BE2C (cell line): ENCODE data around the gene XIRP2.

Experiments used
- DNase-seq: peaks from one replicate; pipeline ENCODE4 v3.0.0-alpha.2; 2020
- H3K27me3 ChIP-seq: fragments of 250-450 bp; sonication (Bioruptor Pico); 2 replicates; pipeline ENCODE4 v1.5.1; 2020; ENCODE audit warnings: mild to moderate bottlenecking
- H3K36me3 ChIP-seq: fragments of 250-450 bp; sonication (Bioruptor Pico); 2 replicates; pipeline ENCODE4 v1.5.1; 2020; ENCODE audit warnings: mild to moderate bottlenecking
- H3K4me1 ChIP-seq: fragments of 250-450 bp; sonication (Bioruptor Pico); 2 replicates; pipeline ENCODE4 v1.5.1; 2020
- H3K4me3 ChIP-seq: 2 replicates; pipeline ENCODE4 v1.5.1; 2011; ENCODE audit warnings: low read depth, low read length
- H3K9me3 ChIP-seq: fragments of 250-450 bp; sonication (Bioruptor Pico); 2 replicates; pipeline ENCODE4 v1.5.1; 2020
- TF ChIP-seq, protein P1 (sequence below): IDR thresholded peaks from 2 replicates; pipeline ENCODE4 v1.5.1; 2012; ENCODE audit warnings: mild to moderate bottlenecking, low read depth, low read length

The XIRP2 gene

DNA sequence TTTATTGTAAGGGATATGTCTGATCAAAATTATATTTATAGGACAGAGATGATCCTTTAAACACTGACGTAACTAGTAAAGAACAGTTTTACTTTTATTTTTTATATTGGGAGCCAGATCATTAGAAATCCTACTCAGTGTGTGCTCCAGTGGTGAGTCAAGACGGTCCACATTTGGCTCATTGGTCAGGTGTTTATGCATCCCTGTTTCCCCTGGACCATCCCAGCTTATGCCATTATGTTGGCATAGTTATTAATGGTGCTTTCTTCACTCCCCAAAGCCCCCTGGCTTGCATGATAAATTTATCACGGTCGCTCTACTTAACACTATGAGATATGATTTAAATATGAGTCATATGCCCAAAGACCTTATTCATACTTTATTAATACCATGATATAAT, 293.4 kb downstream of the XIRP2 start:
- H3K27me3 ChIP-seq = no peaks in the 10 kb centered on the region
- no peak overlapping the region for H3K4me3 ChIP-seq
- H3K4me1 ChIP-seq = no peaks in the 10 kb centered on the region
- no peaks in the 10 kb centered on the region for H3K36me3 ChIP-seq
- DNase-seq = no peak
- no peaks in the 10 kb centered on the region for H3K9me3 ChIP-seq
- TF ChIP-seq, protein P1, sequence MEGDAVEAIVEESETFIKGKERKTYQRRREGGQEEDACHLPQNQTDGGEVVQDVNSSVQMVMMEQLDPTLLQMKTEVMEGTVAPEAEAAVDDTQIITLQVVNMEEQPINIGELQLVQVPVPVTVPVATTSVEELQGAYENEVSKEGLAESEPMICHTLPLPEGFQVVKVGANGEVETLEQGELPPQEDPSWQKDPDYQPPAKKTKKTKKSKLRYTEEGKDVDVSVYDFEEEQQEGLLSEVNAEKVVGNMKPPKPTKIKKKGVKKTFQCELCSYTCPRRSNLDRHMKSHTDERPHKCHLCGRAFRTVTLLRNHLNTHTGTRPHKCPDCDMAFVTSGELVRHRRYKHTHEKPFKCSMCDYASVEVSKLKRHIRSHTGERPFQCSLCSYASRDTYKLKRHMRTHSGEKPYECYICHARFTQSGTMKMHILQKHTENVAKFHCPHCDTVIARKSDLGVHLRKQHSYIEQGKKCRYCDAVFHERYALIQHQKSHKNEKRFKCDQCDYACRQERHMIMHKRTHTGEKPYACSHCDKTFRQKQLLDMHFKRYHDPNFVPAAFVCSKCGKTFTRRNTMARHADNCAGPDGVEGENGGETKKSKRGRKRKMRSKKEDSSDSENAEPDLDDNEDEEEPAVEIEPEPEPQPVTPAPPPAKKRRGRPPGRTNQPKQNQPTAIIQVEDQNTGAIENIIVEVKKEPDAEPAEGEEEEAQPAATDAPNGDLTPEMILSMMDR = no peak

DNA sequence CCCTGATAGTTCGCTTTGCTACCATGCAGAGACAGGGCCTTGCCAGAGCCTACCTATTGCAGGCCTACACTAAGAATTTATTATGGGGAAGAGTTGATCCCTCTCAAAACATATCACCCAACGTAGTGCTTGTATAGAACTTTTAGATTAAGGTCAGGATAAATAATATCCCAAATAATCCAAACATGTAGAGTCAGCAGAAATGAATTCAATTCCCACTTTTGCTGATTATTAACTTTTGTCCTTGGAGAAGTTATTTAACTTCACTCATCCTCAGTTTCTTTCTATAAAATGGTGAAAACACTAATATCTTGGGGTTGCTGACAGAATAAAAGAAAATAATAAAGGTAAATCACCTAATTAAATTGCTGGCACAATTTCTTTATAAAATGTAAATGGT, 294.1 kb downstream of the XIRP2 start:
- Histone ChIP-seq H3K27me3 (no peaks in the 10 kb centered on the region), H3K4me1 (no peaks in the 10 kb centered on the region), H3K9me3 (no peaks in the 10 kb centered on the region), H3K36me3 (no peaks in the 10 kb centered on the region), H3K4me3 (no peak overlapping the region)
- no peak for DNase-seq
- TF ChIP-seq, protein P1 = no peak

DNA sequence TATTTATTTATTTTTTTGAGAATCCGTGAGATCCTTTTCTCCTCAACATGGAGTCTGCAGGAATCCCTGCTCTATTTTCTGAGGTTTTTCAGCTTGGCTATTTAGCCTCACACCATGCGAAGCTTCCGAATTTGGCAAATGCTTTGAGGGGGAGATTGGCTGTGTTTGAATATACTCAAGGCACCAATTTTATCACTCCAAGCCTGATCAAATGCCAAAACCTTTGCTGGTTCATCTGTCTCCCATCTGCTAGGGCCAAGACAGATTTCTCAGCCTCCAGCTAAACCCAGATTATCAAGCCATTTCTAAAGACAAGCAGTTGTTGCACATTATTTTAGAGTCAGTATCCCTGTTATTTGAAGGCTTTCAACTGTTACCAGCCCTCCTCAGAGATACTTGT, 295.7 kb downstream of the XIRP2 start:
- TF ChIP-seq, protein P1 = no peak
- Histone ChIP-seq H3K27me3 (no peaks in the 10 kb centered on the region), H3K4me3 (no peak overlapping the region), H3K9me3 (no peaks in the 10 kb centered on the region), H3K36me3 (no peaks in the 10 kb centered on the region), H3K4me1 (no peaks in the 10 kb centered on the region)
- no peak for DNase-seq

DNA sequence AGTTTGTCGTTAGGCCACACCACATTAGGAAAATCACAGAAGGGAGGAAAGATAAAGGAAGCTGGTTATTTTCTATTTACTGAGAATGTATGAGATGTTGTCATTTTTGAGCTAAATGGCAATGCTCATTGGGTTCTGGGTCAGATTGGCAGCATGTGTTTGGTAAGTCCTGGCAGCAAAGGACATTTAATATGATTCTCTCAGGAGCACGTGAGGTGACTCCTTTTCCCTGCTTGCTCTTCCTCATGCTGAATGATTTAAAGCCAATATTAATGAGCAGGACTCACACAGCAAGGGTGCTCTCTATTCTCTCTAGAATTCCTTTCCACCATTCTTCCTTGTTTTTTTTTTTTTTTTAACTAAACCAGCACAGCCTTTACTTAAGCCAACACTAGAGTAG, 298.2 kb downstream of the XIRP2 start:
- H3K9me3 ChIP-seq = no peaks in the 10 kb centered on the region
- H3K4me3 ChIP-seq = no peak overlapping the region
- H3K36me3 ChIP-seq = no peaks in the 10 kb centered on the region
- no peak for DNase-seq
- TF ChIP-seq, protein P1 = no peak
- H3K4me1 ChIP-seq = no peaks in the 10 kb centered on the region
- no peaks in the 10 kb centered on the region for H3K27me3 ChIP-seq

DNA sequence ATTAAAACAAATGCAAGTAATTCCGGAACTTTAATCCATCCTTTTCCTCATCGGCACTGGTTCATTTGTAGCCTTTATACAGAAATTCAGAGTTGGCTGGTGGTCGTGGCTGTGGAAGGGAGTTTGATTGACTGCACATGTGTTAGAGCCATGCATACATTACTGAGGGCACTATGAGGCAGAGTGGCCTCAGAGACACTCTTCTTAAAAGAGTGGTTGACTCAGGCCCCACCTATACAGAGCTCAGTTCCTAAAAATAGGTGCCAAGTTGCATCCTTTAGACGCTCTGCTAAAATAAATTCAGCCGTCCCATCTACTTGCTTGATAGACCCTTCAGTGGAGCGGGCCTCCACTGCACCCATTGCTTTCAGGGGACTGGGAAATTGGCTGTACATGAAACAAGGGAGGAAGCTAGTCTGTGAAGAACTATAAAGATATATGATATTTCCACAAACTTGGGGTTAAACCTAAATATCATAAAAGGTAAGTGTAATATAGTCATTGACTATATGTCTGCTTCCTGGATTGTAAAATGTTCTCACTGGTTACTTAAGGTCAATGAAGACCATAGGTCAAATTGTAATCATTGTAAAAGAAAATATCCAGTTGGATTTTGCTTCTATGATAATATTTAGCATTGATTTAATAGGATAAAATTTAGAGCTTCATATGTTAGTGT, 298.9 kb downstream of the XIRP2 start:
- no peaks in the 10 kb centered on the region for H3K27me3 ChIP-seq
- no peaks in the 10 kb centered on the region for H3K4me1 ChIP-seq
- no peak overlapping the region for H3K4me3 ChIP-seq
- DNase-seq = no peak
- H3K9me3 ChIP-seq = no peaks in the 10 kb centered on the region
- TF ChIP-seq, protein P1 = no peak
- H3K36me3 ChIP-seq = no peaks in the 10 kb centered on the region
